Mesodermal cell (in vitro differentiated cells): Measurements from ENCODE around the gene FGD6.
"Not testable (repeated sequence)": the region's sequence is repeated elsewhere in the genome, so short reads cannot be mapped to it uniquely, and the experiment has no call there.

ENCODE experiments used
- H3K27ac ChIP-seq: 2 replicates; pipeline ENCODE4 v1.7.0; 2013; ENCODE audit warnings: mild to moderate bottlenecking, low read depth, low read length, moderate library complexity; ENCODE audit not compliant: severe bottlenecking
- H3K36me3 ChIP-seq: 2 replicates; pipeline ENCODE4 v1.7.1; 2013; ENCODE audit warnings: mild to moderate bottlenecking, low read length, moderate library complexity; ENCODE audit not compliant: control insufficient read depth, insufficient read depth
- H3K4me1 ChIP-seq: one replicate; pipeline ENCODE4 v1.7.1; 2013; ENCODE audit warnings: mild to moderate bottlenecking, low read length; ENCODE audit not compliant: insufficient read depth, control insufficient read depth, poor library complexity, severe bottlenecking
- H3K4me3 ChIP-seq: 2 replicates; pipeline ENCODE4 v1.7.0; 2013; ENCODE audit warnings: low read length, control low read depth, mild to moderate bottlenecking; ENCODE audit not compliant: insufficient read depth, poor library complexity, severe bottlenecking; ENCODE audit errors: extremely low read depth
- H3K9me3 ChIP-seq: 2 replicates; pipeline ENCODE4 v1.7.1; 2013; ENCODE audit warnings: mild to moderate bottlenecking, low read length, moderate library complexity; ENCODE audit not compliant: control insufficient read depth
- WGBS, 2 experiments: methylation state at CpG; one replicate each; pipeline ENCODE4 v1.1.5; 2013; ENCODE audit warnings: missing lambda C conversion rate in 2 of 2; ENCODE audit not compliant: insufficient coverage in 2 of 2; 5-methylcytosine and 5-hydroxymethylcytosine counted together

The FGD6 gene

GRCh38 chr12:95147866-95148265 lies 69.4 kb downstream of the FGD6 start:
- Histone ChIP-seq H3K4me3 (no peak overlapping the region), H3K36me3 (peaks cover 15% of the 10 kb centered on the region), H3K27ac (no peak overlapping the region), H3K4me1 (peaks cover 5% of the 10 kb centered on the region), H3K9me3 (no peaks in the 10 kb centered on the region)

GRCh38 chr12:95146769-95147168 lies 70.5 kb downstream of the FGD6 start:
- no CpG with 5 or more reads among the region's 1 CpG for WGBS, 2 experiments
- H3K4me3 ChIP-seq = no peak overlapping the region
- peaks cover 5% of the 10 kb centered on the region for H3K4me1 ChIP-seq
- H3K9me3 ChIP-seq = no peaks in the 10 kb centered on the region
- H3K36me3 ChIP-seq = peaks cover 14% of the 10 kb centered on the region
- H3K27ac ChIP-seq = no peak overlapping the region

- H3K4me1 ChIP-seq = peaks cover 5% of the 10 kb centered on the region
- WGBS, 2 experiments = 59 to 63% methylated on average over 2 to 3 of the region's 3 CpGs
- no peak overlapping the region for H3K4me3 ChIP-seq
- peak overlapping the region; percentile 1 for H3K27ac ChIP-seq
- H3K9me3 ChIP-seq = no peaks in the 10 kb centered on the region
- peaks cover 30% of the 10 kb centered on the region for H3K36me3 ChIP-seq
Observed at GRCh38 chr12:95143621-95144205, 73.6 kb downstream of the FGD6 start.

- WGBS, 2 experiments = 80 to 92% methylated on average over 1 of the region's 2 CpGs
- Histone ChIP-seq H3K4me3 (no peak overlapping the region), H3K9me3 (no peaks in the 10 kb centered on the region), H3K4me1 (peaks cover 5% of the 10 kb centered on the region), H3K36me3 (peaks cover 40% of the 10 kb centered on the region), H3K27ac (no peak overlapping the region)
Observed at GRCh38 chr12:95142431-95143151, 74.7 kb downstream of the FGD6 start.

- Histone ChIP-seq H3K4me1 (peaks cover 5% of the 10 kb centered on the region), H3K36me3 (peaks cover 47% of the 10 kb centered on the region), H3K9me3 (no peaks in the 10 kb centered on the region), H3K27ac (no peak overlapping the region), H3K4me3 (no peak overlapping the region)
- 81 to 100% methylated on average over 2 of the region's 4 CpGs for WGBS, 2 experiments
Observed at GRCh38 chr12:95141310-95141709, 76.0 kb downstream of the FGD6 start.

GRCh38 chr12:95138031-95138430 lies 79.2 kb downstream of the FGD6 start:
- H3K36me3 ChIP-seq = peaks cover 59% of the 10 kb centered on the region
- not testable (repeated sequence) for H3K27ac ChIP-seq, H3K4me1 ChIP-seq, H3K4me3 ChIP-seq, H3K9me3 ChIP-seq
- WGBS, 2 experiments = 94% methylated on average over 5 of the region's 8 CpGs

GRCh38 chr12:95136598-95136997 lies 80.7 kb downstream of the FGD6 start:
- WGBS, 2 experiments = no CpG with 5 or more reads among the region's 1 CpG
- H3K4me3 ChIP-seq = no peak overlapping the region
- no peak overlapping the region for H3K27ac ChIP-seq
- H3K36me3 ChIP-seq = peaks cover 71% of the 10 kb centered on the region
- H3K9me3 ChIP-seq = no peaks in the 10 kb centered on the region
- no peaks in the 10 kb centered on the region for H3K4me1 ChIP-seq

GRCh38 chr12:95134085-95134484 lies 83.2 kb downstream of the FGD6 start:
- no peaks in the 10 kb centered on the region for H3K9me3 ChIP-seq
- peaks cover 61% of the 10 kb centered on the region for H3K36me3 ChIP-seq
- 87 to 100% methylated on average over 4 of the region's 6 CpGs for whole genome bisulfite sequencing, 2 experiments
- H3K27ac ChIP-seq = no peak overlapping the region
- H3K4me3 ChIP-seq = no peak overlapping the region
- peaks cover 8% of the 10 kb centered on the region for H3K4me1 ChIP-seq

GRCh38 chr12:95131589-95132340 lies 85.5 kb downstream of the FGD6 start:
- no peaks in the 10 kb centered on the region for H3K9me3 ChIP-seq
- WGBS, 2 experiments = 100% methylated on average over 1 of the region's 10 CpGs; no CpG with 5 or more reads in 1 of the 2 experiments
- no peak overlapping the region for H3K4me3 ChIP-seq
- H3K27ac ChIP-seq = no peak overlapping the region
- H3K4me1 ChIP-seq = peaks cover 14% of the 10 kb centered on the region
- H3K36me3 ChIP-seq = peaks cover 64% of the 10 kb centered on the region

- peaks cover 14% of the 10 kb centered on the region for H3K4me1 ChIP-seq
Observed at GRCh38 chr12:95130096-95130495, 87.2 kb downstream of the FGD6 start.

GRCh38 chr12:95129115-95129514 lies 88.2 kb downstream of the FGD6 start:
- Histone ChIP-seq H3K9me3 (no peaks in the 10 kb centered on the region), H3K36me3 (peaks cover 71% of the 10 kb centered on the region), H3K27ac (peak overlapping the region; percentile 45), H3K4me3 (no peak overlapping the region), H3K4me1 (peaks cover 14% of the 10 kb centered on the region)
- 100% methylated on average over 1 to 2 of the region's 2 CpGs for WGBS, 2 experiments

More at GRCh38 chr12:95130096-95130495, 87.2 kb downstream of the FGD6 start:
- H3K4me3 ChIP-seq = no peak overlapping the region
- peak overlapping the region; percentile 54 for H3K27ac ChIP-seq
- 0 to 29% methylated on average over 1 of the region's 1 CpG for WGBS, 2 experiments
- H3K36me3 ChIP-seq = peaks cover 71% of the 10 kb centered on the region
- H3K9me3 ChIP-seq = no peaks in the 10 kb centered on the region
